GM23248 (cell line): Measurements from ENCODE around the gene UVRAG. TPM values are rescaled to one million over a fixed set of nuclear protein-coding genes. Genes with fewer than 3 reads are reported as not detected.

Source experiments
- DNase-seq: peaks from one replicate; pipeline ENCODE4 v3.0.0-alpha.2; 2015
- H2AFZ ChIP-seq: fragments of 200-600 bp; sonication (generic); 2 replicates; pipeline ENCODE4 v1.6.1; 2016; ENCODE audit warnings: antibody characterized with exemption
- H3F3A ChIP-seq: fragments of 200-600 bp; sonication (generic); 2 replicates; pipeline ENCODE4 v1.6.1; 2016; ENCODE audit warnings: mild to moderate bottlenecking, antibody characterized with exemption, mixed run types; ENCODE audit not compliant: insufficient read depth
- H3K27ac ChIP-seq: fragments of 200-600 bp; sonication (generic); 2 replicates; pipeline ENCODE4 v1.5.1; 2016; ENCODE audit warnings: mild to moderate bottlenecking
- H3K27me3 ChIP-seq: fragments of 200-600 bp; sonication (generic); replicated peaks from 2 replicates; pipeline ENCODE4 v1.6.1; 2016; ENCODE audit warnings: mild to moderate bottlenecking; ENCODE audit not compliant: insufficient read depth
- H3K36me3 ChIP-seq: fragments of 200-600 bp; sonication (generic); 2 replicates; pipeline ENCODE4 v1.6.1; 2016; ENCODE audit warnings: low read depth, mild to moderate bottlenecking
- H3K4me1 ChIP-seq: fragments of 200-600 bp; sonication (generic); 2 replicates; pipeline ENCODE4 v1.6.1; 2016; ENCODE audit warnings: mild to moderate bottlenecking; ENCODE audit not compliant: insufficient read depth
- H3K4me2 ChIP-seq: fragments of 200-600 bp; sonication (generic); one replicate; pipeline ENCODE4 v1.6.1; 2016; ENCODE audit warnings: mild to moderate bottlenecking; ENCODE audit not compliant: unreplicated experiment
- H3K4me3 ChIP-seq: fragments of 200-600 bp; sonication (generic); 2 replicates; pipeline ENCODE4 v1.5.1; 2016; ENCODE audit warnings: mild to moderate bottlenecking
- H3K79me2 ChIP-seq: fragments of 200-600 bp; sonication (generic); 2 replicates; pipeline ENCODE4 v1.6.1; 2016; ENCODE audit warnings: mild to moderate bottlenecking; ENCODE audit not compliant: insufficient read depth
- H3K9ac ChIP-seq: fragments of 200-600 bp; sonication (generic); 2 replicates; pipeline ENCODE4 v1.6.1; 2016; ENCODE audit warnings: mild to moderate bottlenecking
- H3K9me2 ChIP-seq: fragments of 200-600 bp; sonication (generic); 2 replicates; pipeline ENCODE4 v1.6.1; 2016; ENCODE audit warnings: mixed run types, mild to moderate bottlenecking, moderate library complexity; ENCODE audit not compliant: insufficient read depth
- H3K9me3 ChIP-seq: fragments of 200-600 bp; sonication (generic); one replicate; pipeline ENCODE4 v1.6.1; 2017; ENCODE audit warnings: low read depth
- H4K20me1 ChIP-seq: fragments of 200-600 bp; sonication (generic); 2 replicates; pipeline ENCODE4 v1.6.0; 2016; ENCODE audit not compliant: insufficient read depth
- EZH2 ChIP-seq: fragments of 200-600 bp; sonication (generic); IDR thresholded peaks from 2 replicates; pipeline ENCODE4 v1.6.1; 2018; ENCODE audit warnings: antibody characterized with exemption, mild to moderate bottlenecking; ENCODE audit not compliant: insufficient read depth, poor library complexity, severe bottlenecking
- EZH2phosphoT487 ChIP-seq: fragments of 200-600 bp; sonication (generic); IDR thresholded peaks from 2 replicates; pipeline ENCODE4 v1.6.1; 2018; ENCODE audit warnings: antibody characterized with exemption, moderate library complexity, mild to moderate bottlenecking, low read depth; ENCODE audit not compliant: insufficient read depth
- WGBS, 2 experiments: methylation state at CpG; one replicate each; pipeline ENCODE4 v1.1.6; 2015 to 2017; ENCODE audit warnings: low lambda C conversion rate in 2 of 2, low coverage in 1 of 2; ENCODE audit errors: missing lambda C conversion rate in 2 of 2; 5-methylcytosine and 5-hydroxymethylcytosine counted together
- in situ Hi-C: fragments of 300-500 bp; cut with MboI; formaldehyde crosslinking; loops from 2 replicates; pipeline ENCODE4 v1.15.0; 2020
- polyA plus RNA-seq: library from polyadenylated mRNA; unstranded; fragments of >200 nt; fragmentation: Nextera tagmentation; extraction: Ambion mirVana; gene quantifications from 2 replicates; pipeline ENCODE4 v1.2.1, GENCODE V29; 2016
- total RNA-seq: library from RNA; depleted of rRNA; stranded (reverse); fragments of >200 nt; shearing (Covaris generic); gene quantifications from 2 replicates; pipeline ENCODE4 v1.2.3, GENCODE V29; 2014

UVRAG gene
- total and polyA plus RNA-seq, 2 experiments from 2014 or later = 9.9 to 11.0 TPM

GRCh38 chr11:75934851-75935250, 119.8 kb downstream of the UVRAG start:
- H3K27me3 ChIP-seq = no peaks in the 10 kb centered on the region
- H3K4me3 ChIP-seq = no peak overlapping the region
- no peak overlapping the region for H2AFZ ChIP-seq
- H4K20me1 ChIP-seq = no peaks in the 10 kb centered on the region
- H3K27ac ChIP-seq = no peak overlapping the region
- DNase-seq = no peak
- 0 out of 2 replicates have a peak, but pooled peaks cover 12% of the 10 kb centered on the region for H3K79me2 ChIP-seq
- no peak overlapping the region for H3K4me2 ChIP-seq
- H3K9me2 ChIP-seq = no peaks in the 10 kb centered on the region
- H3K36me3 ChIP-seq = no peaks in the 10 kb centered on the region
- TF ChIP-seq EZH2phosphoT487 (no peak), EZH2 (no peak)
- H3K9ac ChIP-seq = no peak overlapping the region
- peaks cover 14% of the 10 kb centered on the region; the same call in 1 of the 2 replicates for H3F3A ChIP-seq
- H3K4me1 ChIP-seq = peaks cover 26% of the 10 kb centered on the region
- no peaks in the 10 kb centered on the region for H3K9me3 ChIP-seq
- in situ Hi-C loops = no loop called here

GRCh38 chr11:75938543-75938942, 123.5 kb downstream of the UVRAG start:
- DNase-seq = peak; percentile 68
- Histone ChIP-seq H3F3A (peaks cover 14% of the 10 kb centered on the region; the same call in 1 of the 2 replicates), H3K9me3 (no peaks in the 10 kb centered on the region), H3K36me3 (no peaks in the 10 kb centered on the region), H2AFZ (peak overlapping the region; percentile 44; the same call in 1 of the 2 replicates), H3K9me2 (no peaks in the 10 kb centered on the region), H3K27ac (peak overlapping the region; percentile 43), H3K4me1 (peaks cover 14% of the 10 kb centered on the region), H3K27me3 (no peaks in the 10 kb centered on the region), H4K20me1 (no peaks in the 10 kb centered on the region), H3K9ac (peak overlapping the region; percentile 31; the same call in 1 of the 2 replicates), H3K4me3 (no peak overlapping the region), H3K79me2 (0 out of 2 replicates have a peak, but pooled peaks cover 13% of the 10 kb centered on the region), H3K4me2 (peak overlapping the region; percentile 56)
- 39 to 43% methylated on average over 3 of the region's 3 CpGs for WGBS, 2 experiments
- in situ Hi-C loops = no loop called here
- TF ChIP-seq EZH2phosphoT487 (no peak), EZH2 (no peak)

GRCh38 chr11:75939516-75939915, 124.5 kb downstream of the UVRAG start:
- no peaks in the 10 kb centered on the region for H3K9me2 ChIP-seq
- no peaks in the 10 kb centered on the region for H3K27me3 ChIP-seq
- TF ChIP-seq EZH2 (no peak), EZH2phosphoT487 (no peak)
- H3K36me3 ChIP-seq = no peaks in the 10 kb centered on the region
- H3K79me2 ChIP-seq = 0 out of 2 replicates have a peak, but pooled peaks cover 13% of the 10 kb centered on the region
- no peak for DNase-seq
- H3K27ac ChIP-seq = no peak overlapping the region
- 13 to 19% methylated on average over 1 of the region's 1 CpG for WGBS, 2 experiments
- H3K9ac ChIP-seq = no peak overlapping the region
- in situ Hi-C loops = no loop called here
- no peak overlapping the region for H2AFZ ChIP-seq
- H3K4me3 ChIP-seq = no peak overlapping the region
- H3K4me2 ChIP-seq = no peak overlapping the region
- no peaks in the 10 kb centered on the region for H3K9me3 ChIP-seq
- peaks cover 14% of the 10 kb centered on the region; the same call in 1 of the 2 replicates for H3F3A ChIP-seq
- H4K20me1 ChIP-seq = no peaks in the 10 kb centered on the region
- H3K4me1 ChIP-seq = peaks cover 14% of the 10 kb centered on the region

- Histone ChIP-seq H4K20me1 (no peaks in the 10 kb centered on the region), H3K9ac (no peak overlapping the region), H3K9me2 (no peaks in the 10 kb centered on the region), H3K9me3 (no peaks in the 10 kb centered on the region), H3K4me2 (no peak overlapping the region), H3K36me3 (no peaks in the 10 kb centered on the region), H3K4me3 (no peak overlapping the region), H3K4me1 (peaks cover 14% of the 10 kb centered on the region), H3K27me3 (no peaks in the 10 kb centered on the region), H2AFZ (no peak overlapping the region), H3K79me2 (0 out of 2 replicates have a peak, but pooled peaks cover 13% of the 10 kb centered on the region), H3F3A (peaks cover 14% of the 10 kb centered on the region; the same call in 1 of the 2 replicates), H3K27ac (no peak overlapping the region)
- no peak for TF ChIP-seq EZH2
- no peak for TF ChIP-seq EZH2phosphoT487
- in situ Hi-C loops = no loop called here
- 24 to 29% methylated on average over 1 of the region's 1 CpG for WGBS, 2 experiments
- no peak for DNase-seq
Observed at GRCh38 chr11:75939992-75940391, 125.0 kb downstream of the UVRAG start.

GRCh38 chr11:75940911-75941310, 125.9 kb downstream of the UVRAG start:
- no peak overlapping the region for H3K4me3 ChIP-seq
- peaks cover 14% of the 10 kb centered on the region for H3K4me1 ChIP-seq
- H3K79me2 ChIP-seq = 0 out of 2 replicates have a peak, but pooled peaks cover 13% of the 10 kb centered on the region
- no peaks in the 10 kb centered on the region for H3K27me3 ChIP-seq
- no peaks in the 10 kb centered on the region for H3K9me3 ChIP-seq
- H3K36me3 ChIP-seq = no peaks in the 10 kb centered on the region
- TF ChIP-seq EZH2 = no peak
- no peak for TF ChIP-seq EZH2phosphoT487
- peaks cover 14% of the 10 kb centered on the region; the same call in 1 of the 2 replicates for H3F3A ChIP-seq
- no peak overlapping the region for H3K27ac ChIP-seq
- no peaks in the 10 kb centered on the region for H4K20me1 ChIP-seq
- H3K9ac ChIP-seq = no peak overlapping the region
- no peaks in the 10 kb centered on the region for H3K9me2 ChIP-seq
- DNase-seq = no peak
- no peak overlapping the region for H2AFZ ChIP-seq
- in situ Hi-C loops = no loop called here
- H3K4me2 ChIP-seq = no peak overlapping the region
